ENCODE results near the gene COLGALT1.

DNA sequence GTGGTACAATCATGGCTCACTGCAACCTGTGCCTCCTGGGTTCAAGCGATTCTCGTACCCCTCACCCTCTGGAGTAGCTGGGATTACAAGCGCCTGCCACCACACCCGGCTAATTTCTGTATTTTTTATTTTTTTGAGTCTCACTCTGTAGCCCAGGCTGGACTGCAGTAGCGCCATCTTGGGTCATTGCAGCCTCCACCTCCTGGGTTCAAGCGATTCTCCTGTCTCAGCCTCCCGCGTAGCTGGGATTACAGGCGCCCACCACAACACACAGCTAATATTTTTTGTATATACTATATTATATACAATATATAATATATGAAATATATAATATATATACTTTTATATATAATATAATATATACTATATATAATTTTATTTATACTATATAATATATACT is 52.5 kb downstream of the COLGALT1 start:
- TF ChIP-seq, protein P1, sequence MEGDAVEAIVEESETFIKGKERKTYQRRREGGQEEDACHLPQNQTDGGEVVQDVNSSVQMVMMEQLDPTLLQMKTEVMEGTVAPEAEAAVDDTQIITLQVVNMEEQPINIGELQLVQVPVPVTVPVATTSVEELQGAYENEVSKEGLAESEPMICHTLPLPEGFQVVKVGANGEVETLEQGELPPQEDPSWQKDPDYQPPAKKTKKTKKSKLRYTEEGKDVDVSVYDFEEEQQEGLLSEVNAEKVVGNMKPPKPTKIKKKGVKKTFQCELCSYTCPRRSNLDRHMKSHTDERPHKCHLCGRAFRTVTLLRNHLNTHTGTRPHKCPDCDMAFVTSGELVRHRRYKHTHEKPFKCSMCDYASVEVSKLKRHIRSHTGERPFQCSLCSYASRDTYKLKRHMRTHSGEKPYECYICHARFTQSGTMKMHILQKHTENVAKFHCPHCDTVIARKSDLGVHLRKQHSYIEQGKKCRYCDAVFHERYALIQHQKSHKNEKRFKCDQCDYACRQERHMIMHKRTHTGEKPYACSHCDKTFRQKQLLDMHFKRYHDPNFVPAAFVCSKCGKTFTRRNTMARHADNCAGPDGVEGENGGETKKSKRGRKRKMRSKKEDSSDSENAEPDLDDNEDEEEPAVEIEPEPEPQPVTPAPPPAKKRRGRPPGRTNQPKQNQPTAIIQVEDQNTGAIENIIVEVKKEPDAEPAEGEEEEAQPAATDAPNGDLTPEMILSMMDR (IDR thresholded peaks at IDR 0.05; ENCODE audit: low read depth, low read length, poor library complexity, severe bottlenecking), result no peak
- no peak for TF ChIP-seq EZH2phosphoT487 (IDR thresholded peaks at IDR 0.05; ENCODE audit: borderline replicate concordance, low read length)
